ENCODE results near the gene PABPC1L. TPM values are rescaled to one million over a fixed set of nuclear protein-coding genes. Genes with fewer than 3 reads are reported as not detected.
A peak's percentile ranks its signal among the peaks of the same experiment; 100 is the strongest.
"Not testable (repeated sequence)": the region's sequence is repeated elsewhere in the genome, so short reads cannot be mapped to it uniquely, and the experiment has no call there.

Gene PABPC1L
- total and polyA plus RNA-seq, 2 of the 13 experiments (the other 11 are each of a cell fraction or from before 2014, with no cell fraction given): 30.8 to 252 TPM

GRCh38 chr20:44863365-44864084, 46.3 kb upstream of the PABPC1L start:
- H3K9me3 ChIP-seq (ENCODE audit: low read length); DNase-seq (ENCODE audit: low spot score); FAIRE-seq; intact Hi-C loops (cut with micrococcal nuclease; ENCODE audit: unreplicated experiment); H3K4me1 ChIP-seq (ENCODE audit: insufficient read depth, low read length); H3K27ac ChIP-seq (ENCODE audit: extremely low read length, insufficient read depth, low read length); H2AFZ ChIP-seq (ENCODE audit: low read length); ATAC-seq; H3K36me3 ChIP-seq (replicated peaks in 1 of 2; ENCODE audit: control insufficient read depth in 1 of 2, insufficient read depth in 2 of 2, low read length in 2 of 2); H4K20me1 ChIP-seq (ENCODE audit: insufficient read depth, low read length); H3K4me3 ChIP-seq (replicated peaks in 1 of 3; ENCODE audit: insufficient read depth in 1 of 3, low read depth in 2 of 3, low read length in 3 of 3); H3K4me2 ChIP-seq (ENCODE audit: low read depth, low read length); CTCF ChIA-PET (ENCODE audit: low intra/inter-chr PET ratio, low total read pairs); H3K9ac ChIP-seq (ENCODE audit: insufficient read depth, low read depth, low read length); POLR2A ChIA-PET; BruUV-seq (replicated peaks); H3K79me2 ChIP-seq (ENCODE audit: insufficient read depth, low read length): not testable (repeated sequence)
- H3K27me3 ChIP-seq (ENCODE audit: control insufficient read depth in 1 of 2, insufficient read depth in 2 of 2, low read length in 2 of 2): peaks cover 3 to 26% of the 10 kb centered on the region in 2 experiments; a peak in 4 of 5 replicates
- in situ Hi-C loops (cut with HindIII; ENCODE audit: extremely low pct_ligation_motif_present, low pct_unique_long_range_greater_than_20kb): loop anchor here (5.0 kb wide), 1 partner anchor 61 kb away; no protein-coding TSS in a partner anchor
- 0 out of 2 replicates have a peak, but pooled peaks have one; percentile 22 for TF ChIP-seq ZNF709 (CRISPR knock-in tag; IDR thresholded peaks at IDR 0.05)
- 18% methylated on average over 4 of the region's 4 CpGs for WGBS (ENCODE audit: low lambda C conversion rate)

DNA sequence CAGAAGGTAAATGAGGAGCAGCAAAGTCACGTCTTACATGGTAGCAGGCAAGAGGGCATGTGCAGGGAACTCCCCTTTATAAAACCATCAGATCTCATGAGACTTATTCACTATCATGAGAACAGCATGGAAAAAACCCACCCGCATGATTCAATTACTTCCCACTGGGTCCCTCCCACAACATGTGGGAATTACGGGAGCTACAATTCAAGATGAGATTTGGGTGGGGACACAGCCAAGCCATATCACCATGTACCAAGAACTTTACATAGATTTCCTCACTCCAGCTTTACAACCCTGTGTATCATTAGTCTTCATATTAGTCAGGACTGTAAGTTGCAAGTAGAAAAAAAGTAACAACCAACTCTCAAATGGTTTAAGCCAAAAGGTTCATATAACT, 45.4 kb upstream of the PABPC1L start:
- H3K27ac ChIP-seq (ENCODE audit: extremely low read length, insufficient read depth, low read length); H3K9me3 ChIP-seq (ENCODE audit: low read length); H3K36me3 ChIP-seq (replicated peaks in 1 of 2; ENCODE audit: control insufficient read depth in 1 of 2, insufficient read depth in 2 of 2, low read length in 2 of 2); FAIRE-seq; H3K79me2 ChIP-seq (ENCODE audit: insufficient read depth, low read length); H4K20me1 ChIP-seq (ENCODE audit: insufficient read depth, low read length); H3K4me2 ChIP-seq (ENCODE audit: low read depth, low read length); H3K4me3 ChIP-seq (replicated peaks in 1 of 3; ENCODE audit: insufficient read depth in 1 of 3, low read depth in 2 of 3, low read length in 3 of 3); BruUV-seq (replicated peaks); ATAC-seq; DNase-seq (ENCODE audit: low spot score); H2AFZ ChIP-seq (ENCODE audit: low read length); POLR2A ChIA-PET; H3K4me1 ChIP-seq (ENCODE audit: insufficient read depth, low read length); intact Hi-C loops (cut with micrococcal nuclease; ENCODE audit: unreplicated experiment); H3K9ac ChIP-seq (ENCODE audit: insufficient read depth, low read depth, low read length): not testable (repeated sequence)
- CTCF ChIA-PET (ENCODE audit: low intra/inter-chr PET ratio, low total read pairs): interaction anchor here (4.0 kb wide), 1 partner anchor 179 kb away, joined by 44 read pairs; no protein-coding TSS in a partner anchor
- peaks cover 3 to 29% of the 10 kb centered on the region in 2 experiments; a peak in 4 of 5 replicates for H3K27me3 ChIP-seq (ENCODE audit: control insufficient read depth in 1 of 2, insufficient read depth in 2 of 2, low read length in 2 of 2)
- in situ Hi-C loops (cut with HindIII; ENCODE audit: extremely low pct_ligation_motif_present, low pct_unique_long_range_greater_than_20kb): loop anchor here (5.0 kb wide), 1 partner anchor 62 kb away; no protein-coding TSS in a partner anchor
- WGBS (ENCODE audit: low lambda C conversion rate): 13% methylated on average over 3 of the region's 3 CpGs

Measured in HepG2 (cell line).